ENCODE data around the gene CDK6.

CDK6 gene

GRCh38 chr7:92657391-92657790 lies 179.0 kb downstream of the CDK6 start:
- no peak for TF ChIP-seq TAF1 (IDR thresholded peaks at IDR 0.05; ENCODE audit: borderline replicate concordance, low read depth, low read length)
- TF ChIP-seq POLR2AphosphoS5 (IDR thresholded peaks at IDR 0.05; ENCODE audit: low read depth, low read length) = no peak
- no peak for TF ChIP-seq POLR2A (IDR thresholded peaks at IDR 0.05; ENCODE audit: low read depth, low read length)
- FAIRE-seq = no peak
- DNase-seq (ENCODE audit: insufficient read length) = no peak

DNA sequence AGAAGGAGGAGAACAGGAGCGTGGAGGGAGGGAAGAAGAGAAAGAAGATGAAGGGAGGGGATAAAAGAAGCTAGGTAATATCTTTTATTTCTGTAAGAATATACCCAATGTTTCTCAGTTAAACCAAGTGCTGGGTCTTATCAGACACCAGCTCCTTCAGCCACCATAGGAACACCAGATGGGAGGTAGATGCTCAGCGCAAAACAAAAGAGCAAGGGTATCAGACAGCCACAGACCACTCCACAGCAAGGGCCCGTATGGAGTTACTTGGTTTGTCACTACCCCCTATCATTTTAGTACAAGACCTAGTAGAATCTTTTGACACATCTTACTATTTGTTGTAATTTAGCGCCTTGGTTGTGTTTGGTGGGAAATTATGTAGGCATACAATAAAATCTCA lies 180.3 kb downstream of the CDK6 start:
- FAIRE-seq (no peak), DNase-seq (ENCODE audit: insufficient read length) (no peak)
- TF ChIP-seq TAF1 (IDR thresholded peaks at IDR 0.05; ENCODE audit: borderline replicate concordance, low read depth, low read length) (no peak), POLR2AphosphoS5 (IDR thresholded peaks at IDR 0.05; ENCODE audit: low read depth, low read length) (no peak), POLR2A (IDR thresholded peaks at IDR 0.05; ENCODE audit: low read depth, low read length) (no peak)

DNA sequence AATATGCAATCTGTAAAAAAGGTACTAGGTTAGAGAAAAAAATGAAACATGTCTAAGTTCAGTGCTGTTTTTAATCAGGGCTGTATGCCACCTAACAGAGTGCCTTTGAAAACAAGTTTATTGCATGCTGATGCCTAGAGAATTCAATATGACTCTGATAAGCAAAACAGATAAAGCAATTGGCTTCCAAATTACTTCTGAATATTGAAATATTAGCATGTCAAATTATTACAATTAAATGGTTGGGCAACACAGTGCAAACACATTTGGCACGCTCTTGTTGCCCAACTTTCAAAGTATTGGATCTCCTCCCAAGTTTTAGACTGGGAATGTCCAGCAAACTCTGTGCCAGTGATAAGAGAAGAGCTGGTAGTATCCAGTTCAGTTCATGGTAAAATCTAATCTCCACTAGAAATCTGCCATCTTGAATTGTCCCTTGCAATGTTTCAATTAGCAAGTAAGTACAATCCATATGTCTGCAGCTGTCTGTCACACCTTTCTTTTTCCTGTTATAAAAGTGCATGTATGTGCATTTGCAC lies 181.0 kb downstream of the CDK6 start:
- FAIRE-seq (no peak), DNase-seq (ENCODE audit: insufficient read length) (no peak)
- TF ChIP-seq POLR2AphosphoS5 (IDR thresholded peaks at IDR 0.05; ENCODE audit: low read depth, low read length) = no peak
- no peak for TF ChIP-seq TAF1 (IDR thresholded peaks at IDR 0.05; ENCODE audit: borderline replicate concordance, low read depth, low read length)
- TF ChIP-seq POLR2A (IDR thresholded peaks at IDR 0.05; ENCODE audit: low read depth, low read length) = no peak

DNA sequence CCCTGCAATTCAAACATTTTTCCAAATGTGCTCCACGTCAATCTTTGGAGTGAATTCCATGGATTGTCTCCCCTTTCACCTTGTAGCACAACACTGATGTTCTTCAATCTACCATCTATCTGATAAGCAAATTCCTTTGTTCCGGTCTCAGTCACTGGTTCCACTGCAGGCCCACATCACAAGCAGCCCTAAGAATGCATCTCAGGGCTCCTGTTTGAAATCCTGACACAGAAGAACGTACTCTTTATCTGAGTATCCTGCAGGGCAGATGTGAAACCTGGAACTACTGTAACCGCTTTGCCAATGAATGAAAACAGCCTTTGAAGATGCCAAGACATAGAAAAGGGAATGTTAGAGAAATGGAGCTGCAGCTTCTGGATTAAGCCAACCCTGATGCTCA lies 183.2 kb downstream of the CDK6 start:
- TF ChIP-seq POLR2AphosphoS5 (IDR thresholded peaks at IDR 0.05; ENCODE audit: low read depth, low read length) (no peak), POLR2A (IDR thresholded peaks at IDR 0.05; ENCODE audit: low read depth, low read length) (no peak), TAF1 (IDR thresholded peaks at IDR 0.05; ENCODE audit: borderline replicate concordance, low read depth, low read length) (no peak)
- no peak for FAIRE-seq
- no peak for DNase-seq (ENCODE audit: insufficient read length)

- no peak for TF ChIP-seq POLR2A (IDR thresholded peaks at IDR 0.05; ENCODE audit: low read depth, low read length)
- TF ChIP-seq POLR2AphosphoS5 (IDR thresholded peaks at IDR 0.05; ENCODE audit: low read depth, low read length) = no peak
- no peak for TF ChIP-seq TAF1 (IDR thresholded peaks at IDR 0.05; ENCODE audit: borderline replicate concordance, low read depth, low read length)
- FAIRE-seq (no peak), DNase-seq (ENCODE audit: insufficient read length) (no peak)
Measured at GRCh38 chr7:92652536-92652935, 183.8 kb downstream of the CDK6 start.

- no peak for FAIRE-seq
- DNase-seq (ENCODE audit: insufficient read length) = no peak
- TF ChIP-seq TAF1 (IDR thresholded peaks at IDR 0.05; ENCODE audit: borderline replicate concordance, low read depth, low read length) = no peak
- no peak for TF ChIP-seq POLR2A (IDR thresholded peaks at IDR 0.05; ENCODE audit: low read depth, low read length)
- no peak for TF ChIP-seq POLR2AphosphoS5 (IDR thresholded peaks at IDR 0.05; ENCODE audit: low read depth, low read length)
Measured at GRCh38 chr7:92650391-92650790, 186.0 kb downstream of the CDK6 start.

GRCh38 chr7:92648067-92648466 lies 188.3 kb downstream of the CDK6 start:
- FAIRE-seq = peak; percentile 81
- TF ChIP-seq POLR2A (IDR thresholded peaks at IDR 0.05; ENCODE audit: low read depth, low read length) (no peak), TAF1 (IDR thresholded peaks at IDR 0.05; ENCODE audit: borderline replicate concordance, low read depth, low read length) (no peak), POLR2AphosphoS5 (IDR thresholded peaks at IDR 0.05; ENCODE audit: low read depth, low read length) (no peak)
- DNase-seq (ENCODE audit: insufficient read length) = no peak

GRCh38 chr7:92647652-92648051 lies 188.7 kb downstream of the CDK6 start:
- DNase-seq (ENCODE audit: insufficient read length) (no peak), FAIRE-seq (no peak)
- TF ChIP-seq TAF1 (IDR thresholded peaks at IDR 0.05; ENCODE audit: borderline replicate concordance, low read depth, low read length) (no peak), POLR2AphosphoS5 (IDR thresholded peaks at IDR 0.05; ENCODE audit: low read depth, low read length) (no peak), POLR2A (IDR thresholded peaks at IDR 0.05; ENCODE audit: low read depth, low read length) (no peak)

DNA sequence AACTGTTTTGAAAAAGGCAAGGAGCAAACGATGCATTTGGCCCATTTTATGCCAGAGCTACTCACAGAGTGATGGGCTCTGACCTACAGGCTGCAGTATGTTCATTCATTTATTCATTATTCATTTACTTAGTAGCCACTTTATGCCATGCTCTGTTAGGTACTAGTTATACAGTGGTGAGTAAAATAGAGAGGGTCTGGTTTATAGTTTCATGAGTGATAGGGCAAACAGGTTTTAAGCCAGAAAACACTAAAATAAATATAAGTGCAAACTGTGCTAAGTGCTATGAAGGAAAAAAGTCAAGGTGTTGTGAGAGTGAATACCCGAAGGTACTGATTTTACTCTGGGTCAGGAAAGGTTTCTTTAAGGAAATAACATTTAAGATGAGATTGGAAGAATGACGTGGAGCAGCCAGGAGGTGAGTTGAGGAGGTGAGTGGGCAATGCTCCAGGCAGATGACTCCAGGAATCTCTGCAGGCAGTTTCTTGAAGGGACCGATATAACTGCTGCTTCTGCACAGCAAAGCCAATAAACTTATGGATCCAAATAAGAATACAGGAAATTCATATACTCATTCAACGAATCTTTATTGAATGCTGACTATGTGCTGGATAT lies 189.3 kb downstream of the CDK6 start:
- DNase-seq (ENCODE audit: insufficient read length) = no peak
- TF ChIP-seq POLR2A (IDR thresholded peaks at IDR 0.05; ENCODE audit: low read depth, low read length) (no peak), POLR2AphosphoS5 (IDR thresholded peaks at IDR 0.05; ENCODE audit: low read depth, low read length) (no peak), TAF1 (IDR thresholded peaks at IDR 0.05; ENCODE audit: borderline replicate concordance, low read depth, low read length) (no peak)
- no peak for FAIRE-seq

DNA sequence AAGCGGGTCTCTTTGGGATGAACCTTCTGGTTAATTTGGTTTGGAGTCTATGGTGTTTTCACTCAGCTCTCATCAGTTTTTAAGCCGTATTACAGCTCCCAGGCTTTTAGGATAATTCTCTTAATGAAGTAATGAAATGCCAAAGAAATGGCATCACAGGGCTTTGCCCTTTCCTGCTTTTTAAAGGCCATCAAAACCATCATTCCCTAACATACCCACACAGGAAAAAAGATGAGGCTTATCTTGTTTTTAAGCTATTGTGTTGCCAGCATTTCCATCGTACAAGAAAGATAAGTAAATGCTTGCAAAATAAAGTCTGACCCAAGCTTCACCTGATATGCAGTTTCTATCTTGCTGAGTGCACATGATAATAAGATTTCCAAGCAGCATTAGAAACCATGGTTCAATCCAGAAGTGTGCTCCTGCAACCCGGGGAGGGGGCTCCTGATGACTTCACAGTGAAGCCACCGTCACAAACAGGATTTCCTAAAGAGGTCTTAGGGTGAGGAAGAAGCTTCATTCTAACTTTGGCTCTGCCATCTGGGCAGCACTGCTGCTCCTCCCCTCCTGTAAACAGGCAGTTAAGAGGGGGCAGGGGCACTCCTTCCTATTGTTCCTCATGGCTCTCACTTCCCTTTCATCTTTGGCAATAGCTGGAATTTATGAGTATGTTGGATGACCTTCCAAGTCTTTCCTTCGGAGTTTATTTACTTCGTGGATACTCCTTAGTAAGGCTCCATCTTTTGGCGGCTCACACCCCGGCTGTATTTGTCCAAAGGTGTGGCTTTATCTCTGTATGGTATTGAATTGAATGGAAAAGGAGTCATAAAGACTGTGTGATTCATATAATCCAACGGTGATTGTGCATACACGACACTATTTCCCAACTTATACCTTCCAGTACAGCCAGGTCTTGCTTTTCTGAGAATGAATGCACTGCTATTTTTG lies 191.0 kb downstream of the CDK6 start:
- TF ChIP-seq TAF1 (IDR thresholded peaks at IDR 0.05; ENCODE audit: borderline replicate concordance, low read depth, low read length) (no peak), POLR2A (IDR thresholded peaks at IDR 0.05; ENCODE audit: low read depth, low read length) (no peak), POLR2AphosphoS5 (IDR thresholded peaks at IDR 0.05; ENCODE audit: low read depth, low read length) (no peak)
- DNase-seq (ENCODE audit: insufficient read length) (no peak), FAIRE-seq (no peak)

DNA sequence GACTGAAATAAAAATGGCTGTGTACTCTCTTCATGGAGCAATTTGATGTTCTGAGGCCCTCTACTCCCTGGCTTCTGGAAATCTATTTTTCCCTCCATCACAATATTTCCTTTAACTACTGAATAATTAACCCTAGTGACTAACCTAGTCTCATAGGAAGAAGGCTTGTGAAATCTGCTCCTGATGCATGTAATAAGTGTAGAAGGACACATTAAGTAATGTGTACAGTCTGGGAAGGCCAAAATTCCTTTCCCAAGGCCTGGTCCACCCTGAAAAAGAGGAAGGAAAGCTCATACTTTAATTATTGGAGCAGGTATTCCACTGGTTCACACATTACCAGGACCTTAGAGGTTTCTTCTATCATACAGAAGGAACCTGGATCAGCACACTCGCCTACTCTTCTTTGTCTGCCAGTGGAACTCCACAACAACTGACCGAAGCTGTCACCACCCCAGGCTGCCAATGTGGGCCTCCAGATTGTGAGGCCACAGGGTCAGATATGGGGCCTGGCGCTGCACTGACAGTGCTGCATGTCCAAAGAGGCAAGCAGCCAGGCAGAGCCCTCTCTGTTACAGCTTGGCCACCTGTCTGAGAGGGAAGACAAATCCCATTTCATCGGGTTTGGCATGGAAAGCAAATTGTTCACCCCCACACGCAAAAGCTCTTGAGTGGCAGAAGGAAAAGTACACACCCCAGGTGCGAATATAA lies 191.8 kb downstream of the CDK6 start:
- DNase-seq (ENCODE audit: insufficient read length) (no peak), FAIRE-seq (no peak)
- no peak for TF ChIP-seq TAF1 (IDR thresholded peaks at IDR 0.05; ENCODE audit: borderline replicate concordance, low read depth, low read length)
- no peak for TF ChIP-seq POLR2AphosphoS5 (IDR thresholded peaks at IDR 0.05; ENCODE audit: low read depth, low read length)
- no peak for TF ChIP-seq POLR2A (IDR thresholded peaks at IDR 0.05; ENCODE audit: low read depth, low read length)
